H1 (cell line): ENCODE data around the gene WNT3A. TPM values are rescaled to one million over a fixed set of nuclear protein-coding genes. Genes with fewer than 3 reads are reported as not detected.
A peak's percentile ranks its signal among the peaks of the same experiment; 100 is the strongest.

ENCODE experiments used
- CTCF ChIA-PET: fragments of 300-600 bp; sonication (Branson Sonifier 250); formaldehyde crosslinking; loops from one replicate; lab custom pipeline; 2021; ENCODE audit not compliant: partially characterized antibody; lab: Charles Lee
- POLR2A ChIA-PET: fragments of 300-600 bp; sonication (Branson Sonifier 250); formaldehyde crosslinking; loops from one replicate; lab custom pipeline; 2021; ENCODE audit warnings: inconsistent platforms; ENCODE audit not compliant: partially characterized antibody; lab: Charles Lee
- DNase-seq, 2 experiments: peaks; one replicate each; pipeline versions ENCODE4 v3.0.0 to v3.0.0-alpha.2; 2010 to 2022; ENCODE audit warnings: low spot score in 2 of 2, low read depth in 1 of 2, mixed read lengths in 1 of 2
- FAIRE-seq: peaks from 2 replicates; lab custom pipeline; 2011; peaks lifted over from hg19 to GRCh38; lab: Jason Lieb, UNC
- H2AFZ ChIP-seq: 2 replicates; pipeline ENCODE4 v1.8.1; 2012; ENCODE audit warnings: low read length, inconsistent platforms
- H2AK5ac ChIP-seq: 2 replicates; pipeline ENCODE4 v1.6.1; 2013; ENCODE audit warnings: low read depth, low read length
- H2BK120ac ChIP-seq: replicated peaks from 2 replicates; pipeline ENCODE3; 2013; ENCODE audit warnings: low read depth, low read length, inconsistent platforms
- H2BK12ac ChIP-seq: 2 replicates; pipeline ENCODE4 v1.6.1; 2013; ENCODE audit warnings: low read depth, low read length
- H2BK15ac ChIP-seq: 2 replicates; pipeline ENCODE4 v1.6.1; 2013; ENCODE audit warnings: low read length
- H2BK20ac ChIP-seq: 2 replicates; pipeline ENCODE4 v1.6.1; 2013; ENCODE audit warnings: low read length
- H2BK5ac ChIP-seq: 2 replicates; pipeline ENCODE4 v1.6.1; 2013; ENCODE audit warnings: low read depth, low read length
- H3K14ac ChIP-seq: 2 replicates; pipeline ENCODE4 v1.6.1; 2013; ENCODE audit warnings: inconsistent platforms; ENCODE audit not compliant: insufficient read length
- H3K18ac ChIP-seq: 2 replicates; pipeline ENCODE4 v1.6.1; 2013; ENCODE audit warnings: low read length; ENCODE audit errors: extremely low read depth
- H3K23ac ChIP-seq: 2 replicates; pipeline ENCODE4 v1.6.1; 2013; ENCODE audit warnings: inconsistent platforms; ENCODE audit not compliant: insufficient read length
- H3K23me2 ChIP-seq: 2 replicates; pipeline ENCODE4 v1.6.1; 2013; ENCODE audit warnings: low read depth, low read length
- H3K27ac ChIP-seq: 2 replicates; pipeline ENCODE4 v1.6.1; 2011; ENCODE audit warnings: low read depth, low read length, inconsistent platforms
- H3K27me3 ChIP-seq, 4 experiments: replicated peaks in 1 of 4; 1 replicate in 1 of 4; 2 replicates in 3 of 4; pipeline versions ENCODE4 v1.6.1 to v1.8.1; 2011 to 2013; ENCODE audit warnings: low read length in 3 of 4, mild to moderate bottlenecking in 3 of 4, inconsistent platforms in 2 of 4, mixed read lengths in 2 of 4, moderate library complexity in 1 of 4; ENCODE audit not compliant: control insufficient read depth in 3 of 4, insufficient read depth in 3 of 4; ENCODE audit errors: extremely low read depth in 1 of 4
- H3K36me3 ChIP-seq, 4 experiments: 2 replicates each; pipeline versions ENCODE4 v1.6.1 to v1.8.1; 2011 to 2013; ENCODE audit warnings: mild to moderate bottlenecking in 4 of 4, low read length in 3 of 4, moderate library complexity in 2 of 4, control low read depth in 1 of 4, inconsistent platforms in 1 of 4; ENCODE audit not compliant: insufficient read depth in 4 of 4, control insufficient read depth in 2 of 4
- H3K4ac ChIP-seq: replicated peaks from 2 replicates; pipeline ENCODE3; 2013; ENCODE audit warnings: low read length, low read depth, mixed read lengths, inconsistent platforms; ENCODE audit not compliant: insufficient read length
- H3K4me1 ChIP-seq, 4 experiments: replicated peaks in 1 of 4; 1 replicate in 1 of 4; 2 replicates in 3 of 4; pipeline versions ENCODE4 v1.6.1 to v1.8.1; 2011 to 2013; ENCODE audit warnings: low read length in 3 of 4, inconsistent platforms in 2 of 4, mixed read lengths in 1 of 4; ENCODE audit not compliant: insufficient read depth in 4 of 4, control insufficient read depth in 3 of 4
- H3K4me2 ChIP-seq, 2 experiments: 2 replicates each; pipeline versions ENCODE4 v1.6.1 to v1.8.1; 2011 to 2013; ENCODE audit warnings: low read depth in 2 of 2, low read length in 2 of 2, control low read depth in 1 of 2, inconsistent platforms in 1 of 2, mild to moderate bottlenecking in 1 of 2; ENCODE audit not compliant: insufficient read depth in 1 of 2
- H3K4me3 ChIP-seq, 4 experiments: fragments of 200-600, 300-600 bp in 1 of 4; sonication (generic), shearing (Covaris generic), sonication (Bioruptor Twin) in 1 of 4; 2 replicates each; pipeline versions ENCODE4 v1.5.1 to v1.8.1; 2011 to 2016; ENCODE audit warnings: low read length in 4 of 4, low read depth in 3 of 4, control low read depth in 2 of 4, inconsistent platforms in 2 of 4, mild to moderate bottlenecking in 2 of 4, mixed read lengths in 1 of 4, moderate library complexity in 1 of 4; ENCODE audit not compliant: insufficient read depth in 2 of 4; ENCODE audit errors: extremely low read depth in 1 of 4
- H3K56ac ChIP-seq: replicated peaks from 2 replicates; pipeline ENCODE3; 2013; ENCODE audit warnings: low read depth, mild to moderate bottlenecking, mixed read lengths, low read length, inconsistent platforms; ENCODE audit not compliant: insufficient read length
- H3K79me1 ChIP-seq: 2 replicates; pipeline ENCODE4 v1.6.1; 2013; ENCODE audit warnings: low read depth, low read length, control low read depth
- H3K79me2 ChIP-seq, 2 experiments: 2 replicates each; pipeline versions ENCODE4 v1.6.1 to v1.8.1; 2012 to 2013; ENCODE audit warnings: low read length in 2 of 2, mild to moderate bottlenecking in 2 of 2, inconsistent platforms in 1 of 2; ENCODE audit not compliant: insufficient read depth in 2 of 2, control insufficient read depth in 1 of 2
- H3K9ac ChIP-seq, 4 experiments: replicated peaks in 1 of 4; 1 replicate in 1 of 4; 2 replicates in 3 of 4; pipeline versions ENCODE4 v1.6.1 to v1.8.1; 2011 to 2013; ENCODE audit warnings: low read depth in 3 of 4, low read length in 3 of 4, control low read depth in 2 of 4, mild to moderate bottlenecking in 2 of 4, moderate library complexity in 2 of 4, inconsistent platforms in 1 of 4; ENCODE audit errors: extremely low read depth in 1 of 4
- H3K9me3 ChIP-seq, 2 experiments: 2 replicates each; pipeline versions ENCODE4 v1.6.1 to v1.8.1; 2012 to 2013; ENCODE audit warnings: mild to moderate bottlenecking in 2 of 2, moderate library complexity in 2 of 2, control low read depth in 1 of 2, inconsistent platforms in 1 of 2, low read depth in 1 of 2, low read length in 1 of 2, mixed read lengths in 1 of 2; ENCODE audit not compliant: insufficient read depth in 2 of 2
- H4K20me1 ChIP-seq, 2 experiments: replicated peaks in 1 of 2; 2 replicates each; pipeline versions ENCODE3 to v1.8.1; 2011 to 2013; ENCODE audit warnings: inconsistent platforms in 2 of 2, low read length in 2 of 2, mild to moderate bottlenecking in 1 of 2; ENCODE audit not compliant: insufficient read depth in 2 of 2, control insufficient read depth in 1 of 2
- H4K5ac ChIP-seq: 2 replicates; pipeline ENCODE4 v1.6.1; 2013; ENCODE audit warnings: low read length, low read depth, mixed read lengths, inconsistent platforms; ENCODE audit not compliant: insufficient read length
- H4K8ac ChIP-seq: 2 replicates; pipeline ENCODE4 v1.8.0; 2013; ENCODE audit warnings: mild to moderate bottlenecking, moderate library complexity, low read length, inconsistent platforms; ENCODE audit not compliant: insufficient read depth; ENCODE audit errors: extremely low read depth
- H4K91ac ChIP-seq: replicated peaks from 2 replicates; pipeline ENCODE3; 2013; ENCODE audit warnings: low read length, mixed read lengths, inconsistent platforms; ENCODE audit not compliant: insufficient read length
- CBX8 ChIP-seq: fragments of 300-800, 300-1000 bp; sonication (generic); IDR thresholded peaks from 2 replicates; pipeline ENCODE4 v1.7.1; 2016; ENCODE audit warnings: low read depth, low read length, borderline replicate concordance
- CHD1 ChIP-seq: IDR thresholded peaks from 2 replicates; pipeline ENCODE4 v1.6.1; 2012; ENCODE audit warnings: low read depth, low read length, improper control_type of control experiment
- CTBP2 ChIP-seq: IDR thresholded peaks from 2 replicates; pipeline ENCODE4 v1.7.0; 2011; ENCODE audit warnings: borderline replicate concordance, mild to moderate bottlenecking, moderate library complexity, mixed read lengths, low read length; ENCODE audit not compliant: insufficient read depth, insufficient read length
- JUN ChIP-seq: IDR thresholded peaks from 2 replicates; pipeline ENCODE4 v1.6.1; 2011; ENCODE audit warnings: low read depth, mild to moderate bottlenecking, improper control_type of control experiment, low read length
- MAFK ChIP-seq: IDR thresholded peaks from 2 replicates; pipeline ENCODE4 v1.6.1; 2012; ENCODE audit warnings: low read depth, mild to moderate bottlenecking, improper control_type of control experiment, low read length
- PHF8 ChIP-seq: fragments of 200-600 bp; sonication (generic); conservative IDR thresholded peaks from 2 replicates; pipeline ENCODE4 v1.7.1; 2012; ENCODE audit warnings: low read depth, mild to moderate bottlenecking, inconsistent platforms, low read length, moderate library complexity
- POLR2AphosphoS5 ChIP-seq: IDR thresholded peaks from 2 replicates; pipeline ENCODE4 v1.6.1; 2011; ENCODE audit warnings: low read depth, low read length
- POU5F1 ChIP-seq: IDR thresholded peaks from 2 replicates; pipeline ENCODE4 v1.6.1; 2011; ENCODE audit warnings: low read depth, mild to moderate bottlenecking, low read length, moderate library complexity
- RBBP5 ChIP-seq: IDR thresholded peaks from 2 replicates; pipeline ENCODE4 v1.7.1; 2012; ENCODE audit warnings: low read depth, mild to moderate bottlenecking, inconsistent platforms, low read length, moderate library complexity, borderline replicate concordance
- RNF2 ChIP-seq: fragments of 200-900, 300-1000 bp; sonication (generic); IDR thresholded peaks from 2 replicates; pipeline ENCODE4 v1.7.1; 2016; ENCODE audit warnings: borderline replicate concordance, low read depth, mild to moderate bottlenecking, antibody characterized with exemption, low read length; ENCODE audit not compliant: poor library complexity, severe bottlenecking; ENCODE audit errors: missing control alignments
- SIRT6 ChIP-seq: IDR thresholded peaks from one replicate; pipeline ENCODE4 v1.7.1; 2012; ENCODE audit warnings: low read length, inconsistent platforms
- SUZ12 ChIP-seq: fragments of 200-600 bp; sonication (generic); IDR thresholded peaks from 2 replicates; pipeline ENCODE4 v1.6.1; 2012; ENCODE audit warnings: mild to moderate bottlenecking, inconsistent platforms, low read length, moderate library complexity, mixed read lengths
- TBP ChIP-seq: IDR thresholded peaks from 2 replicates; pipeline ENCODE4 v1.6.1; 2011; ENCODE audit warnings: low read depth, low read length, improper control_type of control experiment
- TCF12 ChIP-seq: IDR thresholded peaks from 2 replicates; pipeline ENCODE4 v1.6.1; 2011; ENCODE audit warnings: low read depth, mild to moderate bottlenecking, low read length
- WGBS, 2 experiments: shearing (Covaris generic) in 1 of 2; methylation state at CpG; one replicate each; pipeline versions ENCODE4 v1.1.6 to v1.1.7; 2013 to 2015; ENCODE audit warnings: low lambda C conversion rate in 2 of 2, mixed read lengths in 2 of 2, inconsistent platforms in 1 of 2, low coverage in 1 of 2, missing lambda C conversion rate in 1 of 2; ENCODE audit not compliant: insufficient replicate concordance in 2 of 2, insufficient coverage in 1 of 2, insufficient read length in 1 of 2; ENCODE audit errors: extremely low coverage in 1 of 2, missing lambda C conversion rate in 1 of 2; 5-methylcytosine and 5-hydroxymethylcytosine counted together
- polyA plus RNA-seq, 7 experiments: library from polyadenylated mRNA; depleted of rRNA in 3 of 7; stranded (reverse) in 5 of 7; unstranded in 2 of 7; fragments of >200 nt in 5 of 7; fragments of 200-250 nt in 2 of 7; gene quantifications; 1 replicate in 5 of 7; 2 replicates in 1 of 7; 4 replicates in 1 of 7; pipeline versions ENCODE4 v1.2.1 to v1.2.3, GENCODE V29; 2011 to 2013; ENCODE audit warnings: missing spikeins in 2 of 7, mixed read lengths in 2 of 7
- total RNA-seq: library from RNA; stranded (reverse); fragmentation: NEBNext Ultra II Directional; extraction: Animal tissue kit (Norgen Biotek cat#: 25700); gene quantifications from 2 replicates; pipeline ENCODE4 v1.2.1, GENCODE V29; 2021

The WNT3A gene
- total and polyA plus RNA-seq, 2 of the 8 experiments (the other 6 are each of a cell fraction or from before 2014, with no cell fraction given) = 0.08 to 0.19 TPM

GRCh38 chr1:228081144-228081543 is 74.3 kb downstream of the WNT3A start:
- H3K4me3 ChIP-seq = peak overlapping the region in 3 of 4 experiments; percentile 32 to 99 (median 35); a peak in 4 of 8 replicates
- POLR2A ChIA-PET = interaction anchor here (1.0 to 4.3 kb wide), 3 partner anchors 15 to 60 kb away, joined by 3 to 27 read pairs (median 4); no protein-coding TSS in a partner anchor
- TF ChIP-seq TBP = no peak
- no peak for TF ChIP-seq RNF2
- no peak for TF ChIP-seq SIRT6
- TF ChIP-seq POU5F1 = no peak
- no peak for TF ChIP-seq RBBP5
- no peak for TF ChIP-seq CBX8
- TF ChIP-seq TCF12 = no peak
- TF ChIP-seq MAFK = no peak
- TF ChIP-seq SUZ12 = no peak
- no peak for TF ChIP-seq PHF8
- TF ChIP-seq JUN = no peak
- TF ChIP-seq POLR2AphosphoS5 = no peak
- no peak for TF ChIP-seq CHD1
- TF ChIP-seq CTBP2 = no peak

More at GRCh38 chr1:228081144-228081543, 74.3 kb downstream of the WNT3A start:
- Histone ChIP-seq H3K4me1 (peaks cover 7 to 30% (median 8%) of the 10 kb centered on the region in 4 experiments), H4K91ac (no peak overlapping the region), H2BK5ac (no peak overlapping the region), H3K79me2 (peaks cover 33 to 34% of the 10 kb centered on the region in 2 experiments), H3K4ac (no peak overlapping the region), H3K27me3 (peaks cover 0 to 25% (median 23%) of the 10 kb centered on the region in 4 experiments; a peak in 5 of 7 replicates), H2BK12ac (no peak overlapping the region), H2AFZ (no peak overlapping the region), H2AK5ac (no peak overlapping the region), H4K5ac (no peak overlapping the region), H3K27ac (no peak overlapping the region), H3K23ac (no peak overlapping the region), H3K9me3 (no peaks in the 10 kb centered on the region), H2BK20ac (no peak overlapping the region), H2BK15ac (no peak overlapping the region), H4K20me1 (peaks cover 25 to 50% of the 10 kb centered on the region in 2 experiments), H2BK120ac (no peak overlapping the region), H3K79me1 (peaks cover 13% of the 10 kb centered on the region; the same call in 1 of the 2 replicates), H3K56ac (no peak overlapping the region), H3K14ac (no peak overlapping the region), H3K23me2 (peaks cover 15% of the 10 kb centered on the region), H3K9ac (no peak overlapping the region), H3K36me3 (no peaks in the 10 kb centered on the region), H3K18ac (no peak overlapping the region), H4K8ac (no peak overlapping the region), H3K4me2 (peak overlapping the region; percentile 73 to 89)
- 81% methylated on average over 7 of the region's 7 CpGs; no CpG with 5 or more reads in 1 of the 2 experiments for WGBS, 2 experiments
- FAIRE-seq (no peak), DNase-seq (no peak)
- CTCF ChIA-PET = interaction anchor here (0.8 to 3.2 kb wide), 3 partner anchors 18 to 78 kb away, joined by 3 to 21 read pairs (median 3); no protein-coding TSS in a partner anchor
